ENCODE results near the gene SLC6A11. TPM values are rescaled to one million over a fixed set of nuclear protein-coding genes. Genes with fewer than 3 reads are reported as not detected.

Gene SLC6A11
- total and polyA plus RNA-seq, 9 of the 15 experiments (the other 6 are each of a cell fraction or from before 2014, with no cell fraction given), result 0.04 TPM; not detected in 8

DNA sequence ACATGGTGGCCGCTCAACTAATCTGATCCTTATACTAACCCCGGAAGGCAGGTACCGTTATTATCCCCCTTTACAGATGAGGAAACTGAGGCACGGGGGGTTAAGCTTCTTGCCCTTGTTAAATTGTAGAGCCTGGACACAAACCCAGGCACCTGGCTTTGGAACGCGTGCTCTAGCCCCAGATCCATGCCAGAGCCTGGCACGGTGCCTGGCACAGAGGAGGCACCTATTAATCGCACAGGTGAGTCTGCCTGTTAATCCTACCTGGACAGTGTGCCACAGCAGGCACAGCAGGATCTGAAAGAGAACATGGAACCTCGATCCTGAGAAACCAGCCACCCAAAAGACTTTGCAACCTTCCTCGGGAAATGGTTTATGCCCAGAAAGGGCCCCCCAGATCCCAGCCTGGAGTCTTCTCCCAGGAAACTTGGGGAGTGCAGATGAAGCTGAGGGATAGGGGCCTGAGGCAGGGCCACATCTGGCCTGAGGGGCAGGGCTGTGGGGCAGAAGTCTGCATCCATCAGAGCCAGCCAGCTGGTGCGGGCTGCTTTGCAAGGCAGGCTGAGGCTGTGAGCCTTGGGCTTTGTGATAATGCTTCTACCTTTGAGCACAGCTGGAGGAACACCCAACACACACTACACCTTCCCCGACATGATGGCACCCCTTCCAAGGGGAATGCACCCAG, 121.3 kb downstream of the SLC6A11 start (continued):
- TF ChIP-seq ZNF407 (IDR thresholded peaks at IDR 0.05; ENCODE audit: low read depth), result no peak
- TF ChIP-seq HDAC1 (IDR thresholded peaks at IDR 0.05), result no peak
- TF ChIP-seq CEBPG (CRISPR knock-in tag; IDR thresholded peaks at IDR 0.05), result no peak
- TF ChIP-seq CEBPG (tag; conservative IDR thresholded peaks at IDR 0.05 in 1 of 2, IDR thresholded peaks at IDR 0.05 in 1 of 2), result no peak

Measured in K562 (cell line).